HepG2 (cell line): ENCODE results near the gene TMEM200B. TPM values are rescaled to one million over a fixed set of nuclear protein-coding genes. Genes with fewer than 3 reads are reported as not detected.

Source experiments
- AKAP8 ChIP-seq: sonication (generic); formaldehyde crosslinking; IDR thresholded peaks from 2 replicates; pipeline ENCODE4 v1.5.1; 2020; ENCODE audit warnings: mild to moderate bottlenecking, missing genetic modification reagents
- ATF7 ChIP-seq, 2 experiments: fragments of 450-650 bp in 1 of 2; sonication (generic) in 1 of 2; formaldehyde crosslinking in 1 of 2; IDR thresholded peaks; 2 replicates each; pipeline versions ENCODE4 v1.4.0 to v1.6.1; 2016 to 2020; ENCODE audit warnings: antibody characterized with exemption in 1 of 2, mild to moderate bottlenecking in 1 of 2, missing genetic modification reagents in 1 of 2
- BCL6 ChIP-seq: IDR thresholded peaks from 2 replicates; pipeline ENCODE4 v1.6.1; 2016; ENCODE audit warnings: missing genetic modification reagents, missing compliant biosample characterization
- CBX5 ChIP-seq: sonication (generic); formaldehyde crosslinking; IDR thresholded peaks from 2 replicates; pipeline ENCODE4 v1.4.0; 2020; ENCODE audit warnings: missing genetic modification reagents, borderline replicate concordance
- FOSL2 ChIP-seq: sonication (generic); formaldehyde crosslinking; IDR thresholded peaks from 2 replicates; pipeline ENCODE4 v1.4.0; 2020; ENCODE audit warnings: missing genetic modification reagents
- FOXJ3 ChIP-seq: sonication (generic); formaldehyde crosslinking; IDR thresholded peaks from 2 replicates; pipeline ENCODE4 v1.4.0; 2020; ENCODE audit warnings: missing genetic modification reagents, mild to moderate bottlenecking, borderline replicate concordance
- FUBP1 ChIP-seq: sonication (generic); formaldehyde crosslinking; IDR thresholded peaks from 2 replicates; pipeline ENCODE4 v1.5.1; 2020; ENCODE audit warnings: missing genetic modification reagents, mild to moderate bottlenecking, borderline replicate concordance
- KAT8 ChIP-seq: IDR thresholded peaks from 2 replicates; pipeline ENCODE4 v1.6.1; 2016; ENCODE audit warnings: missing genetic modification reagents, missing compliant biosample characterization
- PHF21A ChIP-seq: sonication (generic); formaldehyde crosslinking; IDR thresholded peaks from 2 replicates; pipeline ENCODE4 v1.5.0; 2020; ENCODE audit warnings: mild to moderate bottlenecking, missing genetic modification reagents
- ZGPAT ChIP-seq: IDR thresholded peaks from 2 replicates; pipeline ENCODE4 v1.6.1; 2016; ENCODE audit warnings: mild to moderate bottlenecking
- ZNF326 ChIP-seq: sonication (generic); formaldehyde crosslinking; IDR thresholded peaks from 2 replicates; pipeline ENCODE4 v1.4.0; 2020; ENCODE audit warnings: missing genetic modification reagents, borderline replicate concordance
- ZNF556 ChIP-seq: sonication (generic); formaldehyde crosslinking; IDR thresholded peaks from 2 replicates; pipeline ENCODE4 v1.4.0; 2020; ENCODE audit warnings: mild to moderate bottlenecking, missing genetic modification reagents, borderline replicate concordance
- ZNF629 ChIP-seq: sonication (generic); formaldehyde crosslinking; conservative IDR thresholded peaks from 2 replicates; pipeline ENCODE4 v1.5.0; 2020; ENCODE audit warnings: missing genetic modification reagents
- ZNF644 ChIP-seq: IDR thresholded peaks from 2 replicates; pipeline ENCODE4 v1.6.1; 2016; ENCODE audit warnings: low read depth
- polyA plus RNA-seq, 8 experiments: library from polyadenylated mRNA; depleted of rRNA in 3 of 8; stranded (reverse) in 7 of 8; unstranded in 1 of 8; fragments of >200 nt; fragmentation: Illumina TruSeq in 4 of 8; extraction: Trizol in 4 of 8; gene quantifications; 2 replicates each; pipeline versions ENCODE4 v1.2.1 to v1.2.3, GENCODE V29; 2011 to 2016; ENCODE audit warnings: low read depth in 4 of 8, missing spikeins in 1 of 8, mixed read lengths in 1 of 8; ENCODE audit not compliant: insufficient read depth in 1 of 8
- total RNA-seq, 5 experiments: library from RNA; depleted of rRNA; stranded (reverse); fragments of >200 nt; fragmentation: Illumina TruSeq; extraction: Trizol; gene quantifications; 2 replicates each; pipeline ENCODE4 v1.2.3, GENCODE V29; 2016; ENCODE audit warnings: low read depth in 1 of 5
- TF ChIP-seq, protein P1 (sequence below): sonication (generic); formaldehyde crosslinking; IDR thresholded peaks from 2 replicates; pipeline ENCODE4 v1.5.0; 2020; ENCODE audit warnings: missing genetic modification reagents, mild to moderate bottlenecking, borderline replicate concordance
- TF ChIP-seq, protein P2 (sequence below), 2 experiments: fragments of 450-650 bp in 1 of 2; sonication (generic) in 1 of 2; formaldehyde crosslinking; IDR thresholded peaks; 2 replicates each; pipeline versions ENCODE4 v1.5.0 to v1.8.0; 2020 to 2022; ENCODE audit warnings: mild to moderate bottlenecking in 1 of 2, missing genetic modification reagents in 1 of 2
- TF ChIP-seq, protein P3 (sequence below): sonication (generic); formaldehyde crosslinking; IDR thresholded peaks from 2 replicates; pipeline ENCODE4 v1.4.0; 2020; ENCODE audit warnings: missing genetic modification reagents
- TF ChIP-seq, protein P4 (sequence below): sonication (generic); formaldehyde crosslinking; conservative IDR thresholded peaks from 2 replicates; pipeline ENCODE4 v1.4.0; 2020; ENCODE audit warnings: missing genetic modification reagents
- TF ChIP-seq, protein P5 (sequence below): IDR thresholded peaks from 2 replicates; pipeline ENCODE4 v1.6.1; 2016; ENCODE audit warnings: missing genetic modification reagents, missing compliant biosample characterization

The TMEM200B gene
- total and polyA plus RNA-seq, 2 of the 13 experiments (the other 11 are each of a cell fraction or from before 2014, with no cell fraction given): 1.1 to 1.4 TPM

DNA sequence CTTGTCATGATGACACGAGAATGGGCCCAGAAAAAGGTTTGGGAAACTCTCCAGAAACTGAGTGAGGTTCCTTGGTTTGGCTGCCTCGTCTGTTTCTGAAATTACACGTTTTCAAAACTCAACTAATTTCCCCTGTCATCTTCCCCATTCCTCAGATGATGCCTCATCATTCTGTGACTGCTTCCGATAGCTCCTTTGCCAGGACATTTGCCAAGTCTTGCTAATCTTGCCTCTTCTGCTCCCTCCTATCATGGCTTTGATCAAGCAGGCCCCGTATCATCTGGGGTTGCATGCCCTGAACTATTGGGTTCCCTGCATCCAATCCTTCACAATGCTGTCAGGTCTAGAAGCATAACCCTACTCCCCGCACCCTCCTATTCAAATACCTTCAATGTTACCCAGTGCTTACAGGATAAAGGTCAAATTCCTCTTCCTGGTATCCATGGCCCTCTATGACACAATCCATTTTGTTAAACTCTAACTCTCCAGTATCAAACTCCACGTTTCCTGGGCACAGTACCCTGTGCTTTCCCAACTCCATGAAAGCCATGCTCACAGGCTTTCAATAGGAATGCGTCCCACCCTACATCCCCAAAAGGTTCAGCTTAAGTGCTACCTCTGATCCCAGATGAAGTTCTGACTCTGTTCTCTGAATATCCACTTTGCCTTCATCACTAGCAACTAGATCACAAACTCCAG is 22.2 kb upstream of the TMEM200B start (continued):
- TF ChIP-seq, protein P1, sequence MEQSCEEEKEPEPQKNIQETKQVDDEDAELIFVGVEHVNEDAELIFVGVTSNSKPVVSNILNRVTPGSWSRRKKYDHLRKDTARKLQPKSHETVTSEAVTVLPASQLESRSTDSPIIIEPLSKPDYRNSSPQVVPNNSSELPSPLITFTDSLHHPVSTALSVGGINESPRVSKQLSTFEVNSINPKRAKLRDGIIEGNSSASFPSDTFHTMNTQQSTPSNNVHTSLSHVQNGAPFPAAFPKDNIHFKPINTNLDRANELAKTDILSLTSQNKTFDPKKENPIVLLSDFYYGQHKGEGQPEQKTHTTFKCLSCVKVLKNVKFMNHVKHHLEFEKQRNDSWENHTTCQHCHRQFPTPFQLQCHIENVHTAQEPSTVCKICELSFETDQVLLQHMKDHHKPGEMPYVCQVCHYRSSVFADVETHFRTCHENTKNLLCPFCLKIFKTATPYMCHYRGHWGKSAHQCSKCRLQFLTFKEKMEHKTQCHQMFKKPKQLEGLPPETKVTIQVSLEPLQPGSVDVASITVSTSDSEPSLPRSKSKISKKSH: no peak
- TF ChIP-seq, protein P2, sequence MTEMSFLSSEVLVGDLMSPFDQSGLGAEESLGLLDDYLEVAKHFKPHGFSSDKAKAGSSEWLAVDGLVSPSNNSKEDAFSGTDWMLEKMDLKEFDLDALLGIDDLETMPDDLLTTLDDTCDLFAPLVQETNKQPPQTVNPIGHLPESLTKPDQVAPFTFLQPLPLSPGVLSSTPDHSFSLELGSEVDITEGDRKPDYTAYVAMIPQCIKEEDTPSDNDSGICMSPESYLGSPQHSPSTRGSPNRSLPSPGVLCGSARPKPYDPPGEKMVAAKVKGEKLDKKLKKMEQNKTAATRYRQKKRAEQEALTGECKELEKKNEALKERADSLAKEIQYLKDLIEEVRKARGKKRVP (CRISPR knock-in tag; IDR thresholded peaks at IDR 0.05): peak in 1 of 2 experiments; percentile 41; a peak in 1 of 4 replicates
- TF ChIP-seq ZGPAT (CRISPR knock-in tag) (0 out of 2 replicates have a peak, but pooled peaks have one; percentile 45), ZNF629 (0 out of 2 replicates have a peak, but pooled peaks have one; percentile 9), ZNF556 (CRISPR knock-in tag) (no peak), AKAP8 (CRISPR knock-in tag) (no peak), FOXJ3 (CRISPR knock-in tag) (0 out of 2 replicates have a peak, but pooled peaks have one; percentile 47), PHF21A (CRISPR knock-in tag) (peak; percentile 29; the same call in 1 of the 2 replicates), ZNF644 (CRISPR knock-in tag) (peak; percentile 79), FUBP1 (no peak), CBX5 (0 out of 2 replicates have a peak, but pooled peaks have one; percentile 15), FOSL2 (CRISPR knock-in tag) (peak; percentile 50), ATF7 (IDR thresholded peaks at IDR 0.05) (0 out of 2 replicates have a peak, but pooled peaks have one; percentile 28), ATF7 (CRISPR knock-in tag; IDR thresholded peaks at IDR 0.05) (no peak), KAT8 (CRISPR knock-in tag) (peak; percentile 73), ZNF326 (no peak), BCL6 (CRISPR knock-in tag) (peak; percentile 74)
- TF ChIP-seq, protein P3, sequence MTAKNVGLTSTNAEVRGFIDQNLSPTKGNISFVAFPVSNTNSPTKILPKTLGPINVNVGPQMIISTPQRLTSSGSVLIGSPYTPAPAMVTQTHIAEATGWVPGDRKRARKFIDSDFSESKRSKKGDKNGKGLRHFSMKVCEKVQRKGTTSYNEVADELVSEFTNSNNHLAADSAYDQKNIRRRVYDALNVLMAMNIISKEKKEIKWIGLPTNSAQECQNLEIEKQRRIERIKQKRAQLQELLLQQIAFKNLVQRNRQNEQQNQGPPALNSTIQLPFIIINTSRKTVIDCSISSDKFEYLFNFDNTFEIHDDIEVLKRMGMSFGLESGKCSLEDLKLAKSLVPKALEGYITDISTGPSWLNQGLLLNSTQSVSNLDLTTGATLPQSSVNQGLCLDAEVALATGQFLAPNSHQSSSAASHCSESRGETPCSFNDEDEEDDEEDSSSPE (CRISPR knock-in tag): 0 out of 2 replicates have a peak, but pooled peaks have one; percentile 30
- TF ChIP-seq, protein P4, sequence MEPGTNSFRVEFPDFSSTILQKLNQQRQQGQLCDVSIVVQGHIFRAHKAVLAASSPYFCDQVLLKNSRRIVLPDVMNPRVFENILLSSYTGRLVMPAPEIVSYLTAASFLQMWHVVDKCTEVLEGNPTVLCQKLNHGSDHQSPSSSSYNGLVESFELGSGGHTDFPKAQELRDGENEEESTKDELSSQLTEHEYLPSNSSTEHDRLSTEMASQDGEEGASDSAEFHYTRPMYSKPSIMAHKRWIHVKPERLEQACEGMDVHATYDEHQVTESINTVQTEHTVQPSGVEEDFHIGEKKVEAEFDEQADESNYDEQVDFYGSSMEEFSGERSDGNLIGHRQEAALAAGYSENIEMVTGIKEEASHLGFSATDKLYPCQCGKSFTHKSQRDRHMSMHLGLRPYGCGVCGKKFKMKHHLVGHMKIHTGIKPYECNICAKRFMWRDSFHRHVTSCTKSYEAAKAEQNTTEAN (CRISPR knock-in tag): 0 out of 2 replicates have a peak, but pooled peaks have one; percentile 20
- TF ChIP-seq, protein P5, sequence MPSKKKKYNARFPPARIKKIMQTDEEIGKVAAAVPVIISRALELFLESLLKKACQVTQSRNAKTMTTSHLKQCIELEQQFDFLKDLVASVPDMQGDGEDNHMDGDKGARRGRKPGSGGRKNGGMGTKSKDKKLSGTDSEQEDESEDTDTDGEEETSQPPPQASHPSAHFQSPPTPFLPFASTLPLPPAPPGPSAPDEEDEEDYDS (CRISPR knock-in tag): peak; percentile 50; the same call in 1 of the 2 replicates
